Tibial artery (tissue), 4 donors: ENCODE data around the gene DOCK10.

Experiments
- DNase-seq, 2 donors: peaks; one replicate each; pipeline ENCODE4 v3.0.0-alpha.2; 2019
- H3K27ac ChIP-seq, 2 donors: fragments of 200-600 bp; sonication (generic) in 1 of 2; 1 replicate in 1 of 2; 2 replicates in 1 of 2; pipeline ENCODE4 v1.5.1; 2018 to 2019; ENCODE audit warnings: mild to moderate bottlenecking in 1 of 2
- H3K27me3 ChIP-seq, 2 donors: fragments of 200-600 bp; sonication (generic) in 1 of 2; one replicate each; pipeline versions ENCODE4 v1.5.1 to v1.6.0; 2016 to 2019
- H3K36me3 ChIP-seq, 3 donors: fragments of 200-600 bp; sonication (generic) in 2 of 3; one replicate each; pipeline ENCODE4 v1.5.1; 2016 to 2019; ENCODE audit warnings: mild to moderate bottlenecking in 2 of 3
- H3K4me1 ChIP-seq, 4 donors: fragments of 200-600 bp; sonication (generic) in 2 of 4; 1 replicate in 3 of 4; 2 replicates in 1 of 4; pipeline ENCODE4 v1.5.1; 2016 to 2019
- H3K4me3 ChIP-seq, 2 donors: fragments of 200-600 bp; sonication (generic) in 1 of 2; 1 replicate in 1 of 2; 2 replicates in 1 of 2; pipeline ENCODE4 v1.5.1; 2018 to 2019; ENCODE audit warnings: mild to moderate bottlenecking in 2 of 2
- H3K9me3 ChIP-seq, 3 donors: fragments of 200-600 bp; sonication (generic) in 1 of 3; one replicate each; pipeline ENCODE4 v1.5.1; 2016 to 2019
- CTCF ChIP-seq, 2 experiments: fragments of 200-600 bp in 1 of 2; fragments of 450-650 bp in 1 of 2; IDR thresholded peaks; one replicate each; pipeline ENCODE4 v1.5.1; 2017 to 2019; ENCODE audit warnings: antibody characterized with exemption in 2 of 2, mild to moderate bottlenecking in 1 of 2, moderate library complexity in 1 of 2
- intact Hi-C: fragments of 100-400 bp; cut with DNase I; formaldehyde crosslinking; loops from one replicate; pipeline ENCODE4 v1.15.0; 2023; ENCODE audit warnings: low total_unique reads

DOCK10 gene

GRCh38 chr2:224869601-224870233 lies 172.6 kb downstream of the DOCK10 start:
- peaks cover 0 to 17% (median 3%) of the 10 kb centered on the region in 4 donors for H3K4me1 ChIP-seq
- H3K4me3 ChIP-seq = no peak overlapping the region
- intact Hi-C loops = no loop called here
- DNase-seq = no peak
- no peaks in the 10 kb centered on the region for H3K27me3 ChIP-seq
- H3K9me3 ChIP-seq = no peaks in the 10 kb centered on the region
- no peak for TF ChIP-seq CTCF (IDR thresholded peaks at IDR 0.05)
- peak overlapping the region; percentile 29 to 46 for H3K27ac ChIP-seq
- peaks cover 19 to 25% (median 22%) of the 10 kb centered on the region in 3 donors for H3K36me3 ChIP-seq

GRCh38 chr2:224865016-224865415 lies 177.3 kb downstream of the DOCK10 start:
- TF ChIP-seq CTCF (IDR thresholded peaks at IDR 0.05) = no peak
- intact Hi-C loops = no loop called here
- H3K36me3 ChIP-seq = peaks cover 19 to 45% (median 27%) of the 10 kb centered on the region in 3 donors
- no peaks in the 10 kb centered on the region for H3K9me3 ChIP-seq
- DNase-seq = no peak
- H3K27ac ChIP-seq = no peak overlapping the region
- no peaks in the 10 kb centered on the region for H3K27me3 ChIP-seq
- H3K4me3 ChIP-seq = no peak overlapping the region
- H3K4me1 ChIP-seq = peaks cover 0 to 10% (median 3%) of the 10 kb centered on the region in 4 donors

DNA sequence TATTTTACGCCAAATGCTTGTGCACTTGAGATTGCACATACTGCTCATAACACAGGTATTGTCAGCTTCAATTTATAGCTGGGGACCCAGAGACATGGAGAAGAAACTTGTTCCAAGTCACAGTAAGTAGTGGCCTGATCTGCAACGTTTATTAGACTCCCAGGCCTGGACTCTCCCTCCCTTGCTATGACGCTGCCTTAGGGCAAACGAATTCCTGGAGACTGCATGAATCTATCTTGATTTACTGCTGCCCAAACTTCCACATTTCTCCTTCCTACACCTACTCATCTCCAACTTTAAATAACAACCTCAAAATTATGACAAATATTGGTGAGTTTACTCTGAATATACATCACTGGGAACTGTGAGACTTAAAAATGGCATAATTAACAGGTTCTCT lies 181.0 kb downstream of the DOCK10 start:
- H3K36me3 ChIP-seq = peaks cover 19 to 42% (median 30%) of the 10 kb centered on the region in 3 donors
- H3K27me3 ChIP-seq = no peaks in the 10 kb centered on the region
- TF ChIP-seq CTCF (IDR thresholded peaks at IDR 0.05) = no peak
- DNase-seq = no peak
- H3K9me3 ChIP-seq = no peaks in the 10 kb centered on the region
- H3K4me3 ChIP-seq = no peak overlapping the region
- no peak overlapping the region for H3K27ac ChIP-seq
- intact Hi-C loops = no loop called here
- no peaks in the 10 kb centered on the region for H3K4me1 ChIP-seq

GRCh38 chr2:224860786-224861185 lies 181.5 kb downstream of the DOCK10 start:
- intact Hi-C loops = no loop called here

GRCh38 chr2:224851811-224852210 lies 190.5 kb downstream of the DOCK10 start:
- no peaks in the 10 kb centered on the region for H3K9me3 ChIP-seq
- intact Hi-C loops = no loop called here
- no peaks in the 10 kb centered on the region for H3K27me3 ChIP-seq
- no peak for TF ChIP-seq CTCF (IDR thresholded peaks at IDR 0.05)
- DNase-seq = no peak
- H3K4me1 ChIP-seq = peaks cover 0 to 17% (median 2%) of the 10 kb centered on the region in 4 donors
- H3K36me3 ChIP-seq = peaks cover 5 to 25% (median 14%) of the 10 kb centered on the region in 3 donors
- H3K4me3 ChIP-seq = no peak overlapping the region
- peak overlapping the region; percentile 2 to 9 for H3K27ac ChIP-seq

More at GRCh38 chr2:224860786-224861185, 181.5 kb downstream of the DOCK10 start:
- no peaks in the 10 kb centered on the region for H3K4me1 ChIP-seq
- peaks cover 22 to 43% (median 35%) of the 10 kb centered on the region in 3 donors for H3K36me3 ChIP-seq
- no peaks in the 10 kb centered on the region for H3K27me3 ChIP-seq
- H3K4me3 ChIP-seq = no peak overlapping the region
- H3K27ac ChIP-seq = no peak overlapping the region
- no peak for TF ChIP-seq CTCF (IDR thresholded peaks at IDR 0.05)
- DNase-seq = no peak
- no peaks in the 10 kb centered on the region for H3K9me3 ChIP-seq
